CD14-positive monocyte (primary cell): ENCODE measurements around the gene MARCHF5. TPM values are rescaled to one million over a fixed set of nuclear protein-coding genes. Genes with fewer than 3 reads are reported as not detected.

ENCODE experiments used
- DNase-seq, 3 donors: peaks; one replicate each; pipeline ENCODE4 v3.0.0-alpha.2; 2011 to 2022
- H2AFZ ChIP-seq: 2 replicates; pipeline ENCODE4 v1.6.0; 2012; ENCODE audit warnings: mild to moderate bottlenecking, low read depth, low read length, inconsistent platforms; ENCODE audit not compliant: insufficient read depth, poor library complexity, severe bottlenecking
- H3K27ac ChIP-seq, 2 donors: 1 replicate in 1 of 2; 2 replicates in 1 of 2; pipeline ENCODE4 v1.5.1; 2012 to 2013; ENCODE audit warnings: low read length in 2 of 2, control low read depth in 1 of 2, inconsistent platforms in 1 of 2, low read depth in 1 of 2, mild to moderate bottlenecking in 1 of 2
- H3K27me3 ChIP-seq, 2 donors: one replicate each; pipeline versions ENCODE4 v1.6.0 to v1.6.1; 2011 to 2013; ENCODE audit warnings: low read length in 2 of 2; ENCODE audit not compliant: control insufficient read depth in 2 of 2, insufficient read depth in 2 of 2
- H3K36me3 ChIP-seq, 2 donors: replicated peaks in 1 of 2; 1 replicate in 1 of 2; 2 replicates in 1 of 2; pipeline versions ENCODE4 v1.5.1 to v1.6.1; 2012 to 2013; ENCODE audit warnings: low read length in 2 of 2, control low read depth in 1 of 2, inconsistent platforms in 1 of 2, mild to moderate bottlenecking in 1 of 2; ENCODE audit not compliant: insufficient read depth in 2 of 2, control insufficient read depth in 1 of 2
- H3K4me1 ChIP-seq, 2 donors: 1 replicate in 1 of 2; 2 replicates in 1 of 2; pipeline versions ENCODE4 v1.5.1 to v1.6.1; 2012 to 2013; ENCODE audit warnings: low read length in 2 of 2, control low read depth in 1 of 2, inconsistent platforms in 1 of 2, mild to moderate bottlenecking in 1 of 2, moderate library complexity in 1 of 2; ENCODE audit not compliant: insufficient read depth in 2 of 2, control insufficient read depth in 1 of 2
- H3K4me2 ChIP-seq: replicated peaks from 2 replicates; pipeline ENCODE3; 2012; ENCODE audit warnings: low read length, moderate library complexity, mild to moderate bottlenecking; ENCODE audit not compliant: poor library complexity, severe bottlenecking; ENCODE audit errors: extremely low read depth
- H3K4me3 ChIP-seq, 3 experiments: fragments of 200-600 bp in 1 of 3; sonication (generic) in 1 of 3; replicated peaks in 1 of 3; 1 replicate in 2 of 3; 2 replicates in 1 of 3; pipeline ENCODE4 v1.5.1; 2011 to 2013; ENCODE audit warnings: low read length in 3 of 3, mild to moderate bottlenecking in 3 of 3, control low read depth in 2 of 3, low read depth in 2 of 3, inconsistent platforms in 1 of 3, moderate library complexity in 1 of 3
- H3K79me2 ChIP-seq: 2 replicates; pipeline ENCODE4 v1.6.0; 2012; ENCODE audit warnings: mild to moderate bottlenecking, control low read depth, inconsistent platforms, low read length, moderate library complexity; ENCODE audit not compliant: insufficient read depth
- H3K9ac ChIP-seq: 2 replicates; pipeline ENCODE4 v1.6.0; 2017; ENCODE audit warnings: low read length, mild to moderate bottlenecking; ENCODE audit not compliant: insufficient read depth, poor library complexity, severe bottlenecking
- H3K9me3 ChIP-seq, 2 donors: replicated peaks in 1 of 2; 1 replicate in 1 of 2; 2 replicates in 1 of 2; pipeline versions ENCODE4 v1.5.1 to v1.6.1; 2012 to 2013; ENCODE audit warnings: low read length in 2 of 2, control low read depth in 1 of 2; ENCODE audit not compliant: control insufficient read depth in 1 of 2, insufficient read depth in 1 of 2
- H4K20me1 ChIP-seq: 2 replicates; pipeline ENCODE4 v1.6.0; 2012; ENCODE audit warnings: mild to moderate bottlenecking, low read length, control low read depth, moderate library complexity; ENCODE audit not compliant: insufficient read depth
- H3K27ac Mint-ChIP-seq, 7 donors: one replicate each; pipeline ENCODE4 v1.8.0; 2020; ENCODE audit warnings: mild to moderate bottlenecking in 7 of 7, mixed read lengths in 7 of 7, moderate library complexity in 6 of 7, inconsistent platforms in 2 of 7
- H3K27me3 Mint-ChIP-seq, 3 donors: one replicate each; pipeline ENCODE4 v1.8.0; 2021 to 2022; ENCODE audit warnings: low read depth in 3 of 3, mild to moderate bottlenecking in 3 of 3, mixed read lengths in 3 of 3, moderate library complexity in 3 of 3, inconsistent platforms in 1 of 3
- H3K36me3 Mint-ChIP-seq, 2 donors: one replicate each; pipeline ENCODE4 v1.8.0; 2020; ENCODE audit warnings: mixed read lengths in 2 of 2, inconsistent platforms in 1 of 2, mild to moderate bottlenecking in 1 of 2
- H3K4me1 Mint-ChIP-seq: one replicate; pipeline ENCODE4 v1.8.0; 2020; ENCODE audit warnings: mild to moderate bottlenecking, mixed read lengths
- H3K4me3 Mint-ChIP-seq, 2 donors: one replicate each; pipeline ENCODE4 v1.8.0; 2020; ENCODE audit warnings: mild to moderate bottlenecking in 2 of 2, mixed read lengths in 2 of 2, moderate library complexity in 1 of 2
- H3K9me3 Mint-ChIP-seq, 7 donors: one replicate each; pipeline ENCODE4 v1.8.0; 2020 to 2022; ENCODE audit warnings: mixed read lengths in 7 of 7, mild to moderate bottlenecking in 6 of 7, moderate library complexity in 6 of 7, inconsistent platforms in 2 of 7
- WGBS: methylation state at CpG from one replicate; pipeline ENCODE4 v1.1.5; 2013; ENCODE audit warnings: missing lambda C conversion rate; ENCODE audit not compliant: insufficient coverage; 5-methylcytosine and 5-hydroxymethylcytosine counted together
- intact Hi-C, 2 donors: fragments of 100-400 bp; cut with micrococcal nuclease; formaldehyde crosslinking; loops; one replicate each; pipeline versions ENCODE4 v1.15.0 to v1.15.1; 2023
- polyA plus RNA-seq, 3 donors: library from polyadenylated mRNA; depleted of rRNA in 1 of 3; unstranded in 2 of 3; stranded (reverse) in 1 of 3; fragments of 300-500 nt in 2 of 3; fragments of >200 nt in 1 of 3; fragmentation: Illumina TruSeq in 2 of 3; gene quantifications; 1 replicate in 2 of 3; 2 replicates in 1 of 3; pipeline ENCODE4 v1.2.3, GENCODE V29; 2012 to 2021
- TF ChIP-seq, protein P1 (sequence below): fragments of 200-600 bp; IDR thresholded peaks from one replicate; pipeline ENCODE4 v1.8.0; 2022; ENCODE audit warnings: antibody characterized with exemption, mild to moderate bottlenecking

Gene MARCHF5
- polyA plus RNA-seq, 3 donors, result 15.8 to 30.6 (median 29.6) TPM

DNA sequence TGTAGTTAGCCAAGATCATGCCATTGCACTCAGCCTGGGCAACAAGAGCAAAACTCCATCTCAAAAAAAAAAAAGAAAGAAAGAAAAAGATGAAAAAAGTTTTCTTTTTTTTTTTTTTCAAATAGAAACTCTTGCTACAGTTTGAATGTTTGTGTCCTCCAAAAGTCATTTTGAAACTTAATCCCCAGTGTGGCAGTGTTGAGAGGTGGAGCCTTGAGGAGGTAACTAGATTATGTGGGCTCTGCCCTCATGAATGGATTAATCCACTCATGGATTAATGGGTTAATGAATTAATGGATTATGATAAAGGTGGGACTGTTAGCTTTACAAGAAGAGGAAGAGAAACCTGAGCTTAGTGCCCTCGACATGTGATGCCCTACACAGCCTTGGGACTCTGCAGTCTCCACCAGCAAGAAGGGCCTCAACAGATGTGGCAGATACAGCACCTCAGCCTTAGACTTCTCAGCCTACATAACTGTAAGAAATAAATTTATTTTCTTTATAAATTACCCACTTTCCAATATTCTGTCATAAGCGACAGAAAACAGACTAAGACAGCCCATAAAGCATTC is 25.2 kb upstream of the MARCHF5 start:
- H3K4me3 ChIP-seq, result no peak overlapping the region
- no peak for DNase-seq
- no peak overlapping the region for H3K27ac ChIP-seq
- H3K4me1 ChIP-seq, result peaks cover 7 to 8% of the 10 kb centered on the region in 2 donors
- peak overlapping the region in 1 of 7 donors; percentile 35 for H3K27ac Mint-ChIP-seq
- no peaks in the 10 kb centered on the region for H3K9me3 Mint-ChIP-seq
- H3K9me3 ChIP-seq, result no peaks in the 10 kb centered on the region
- TF ChIP-seq, protein P1, sequence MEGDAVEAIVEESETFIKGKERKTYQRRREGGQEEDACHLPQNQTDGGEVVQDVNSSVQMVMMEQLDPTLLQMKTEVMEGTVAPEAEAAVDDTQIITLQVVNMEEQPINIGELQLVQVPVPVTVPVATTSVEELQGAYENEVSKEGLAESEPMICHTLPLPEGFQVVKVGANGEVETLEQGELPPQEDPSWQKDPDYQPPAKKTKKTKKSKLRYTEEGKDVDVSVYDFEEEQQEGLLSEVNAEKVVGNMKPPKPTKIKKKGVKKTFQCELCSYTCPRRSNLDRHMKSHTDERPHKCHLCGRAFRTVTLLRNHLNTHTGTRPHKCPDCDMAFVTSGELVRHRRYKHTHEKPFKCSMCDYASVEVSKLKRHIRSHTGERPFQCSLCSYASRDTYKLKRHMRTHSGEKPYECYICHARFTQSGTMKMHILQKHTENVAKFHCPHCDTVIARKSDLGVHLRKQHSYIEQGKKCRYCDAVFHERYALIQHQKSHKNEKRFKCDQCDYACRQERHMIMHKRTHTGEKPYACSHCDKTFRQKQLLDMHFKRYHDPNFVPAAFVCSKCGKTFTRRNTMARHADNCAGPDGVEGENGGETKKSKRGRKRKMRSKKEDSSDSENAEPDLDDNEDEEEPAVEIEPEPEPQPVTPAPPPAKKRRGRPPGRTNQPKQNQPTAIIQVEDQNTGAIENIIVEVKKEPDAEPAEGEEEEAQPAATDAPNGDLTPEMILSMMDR, result no peak
- H3K79me2 ChIP-seq, result no peaks in the 10 kb centered on the region
- H3K36me3 Mint-ChIP-seq, result peaks cover 4 to 10% of the 10 kb centered on the region in 2 donors
- no peak overlapping the region for H3K9ac ChIP-seq
- H3K4me1 Mint-ChIP-seq, result peaks cover 9% of the 10 kb centered on the region
- WGBS, result no CpG with 5 or more reads among the region's 2 CpGs
- H3K4me3 Mint-ChIP-seq, result no peak overlapping the region
- H3K27me3 ChIP-seq, result no peaks in the 10 kb centered on the region
- no peak overlapping the region for H2AFZ ChIP-seq
- no peaks in the 10 kb centered on the region for H4K20me1 ChIP-seq
- H3K27me3 Mint-ChIP-seq, result peaks cover 0 to 5% (median 0%) of the 10 kb centered on the region in 3 donors
- H3K36me3 ChIP-seq, result no peaks in the 10 kb centered on the region
- H3K4me2 ChIP-seq, result no peak overlapping the region
- intact Hi-C loops, result no loop called here

DNA sequence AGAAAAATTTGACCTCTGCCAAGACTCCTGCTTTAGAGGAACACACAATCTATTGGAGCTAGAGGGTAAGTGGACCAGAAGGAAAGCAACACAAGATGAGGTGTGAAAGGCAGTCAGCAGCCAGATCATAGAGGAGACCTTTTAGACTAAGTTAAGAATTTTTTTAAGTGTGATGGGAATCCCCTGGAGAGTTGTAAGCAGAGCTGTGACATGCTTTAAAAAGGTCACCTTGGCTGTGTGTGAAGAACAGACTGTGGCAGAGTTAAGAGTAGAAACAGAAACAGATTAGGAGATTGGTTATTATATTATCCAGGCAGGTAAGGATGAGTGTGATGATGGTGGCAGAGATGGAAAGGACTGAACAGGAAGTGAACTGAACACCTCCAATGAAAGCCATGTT is 23.6 kb upstream of the MARCHF5 start:
- Mint-ChIP-seq H3K4me3 (no peak overlapping the region), H3K9me3 (no peaks in the 10 kb centered on the region), H3K36me3 (peaks cover 4 to 10% of the 10 kb centered on the region in 2 donors), H3K4me1 (peaks cover 9% of the 10 kb centered on the region), H3K27ac (no peak overlapping the region), H3K27me3 (peaks cover 0 to 5% (median 0%) of the 10 kb centered on the region in 3 donors)
- Histone ChIP-seq H3K4me1 (peaks cover 7 to 8% of the 10 kb centered on the region in 2 donors), H3K9me3 (no peaks in the 10 kb centered on the region), H3K27me3 (no peaks in the 10 kb centered on the region), H3K4me2 (no peak overlapping the region), H2AFZ (no peak overlapping the region), H3K9ac (no peak overlapping the region), H3K36me3 (no peaks in the 10 kb centered on the region), H3K4me3 (no peak overlapping the region), H4K20me1 (no peaks in the 10 kb centered on the region), H3K79me2 (no peaks in the 10 kb centered on the region), H3K27ac (no peak overlapping the region)
- intact Hi-C loops, result no loop called here
- TF ChIP-seq, protein P1, result no peak
- no peak for DNase-seq
